ENCODE measurements around the gene NBL1. TPM values are rescaled to one million over a fixed set of nuclear protein-coding genes. Genes with fewer than 3 reads are reported as not detected.

NBL1 gene
- 10 to 100 TPM; 11.4 to 38.1 (median 13.7) TPM for total RNA-seq
- 9.7 TPM for total RNA-seq (2013)
- 9.9 to 66.1 (median 22.7) reads per million in 29 experiments for total RNA-seq

- peak within 1 kb of the TSS; percentile 85 to 97 (median 96) for H3K4me3 Mint-ChIP-seq
- Histone ChIP-seq H3K27me3 (replicated peaks in 1 of 2; ENCODE audit: control insufficient read depth in 2 of 2, extremely low read depth in 1 of 2, insufficient read depth in 2 of 2, low read length in 1 of 2) (peaks cover 2 to 50% of the 10 kb centered on the region in 2 experiments), H3K36me3 (ENCODE audit: control insufficient read depth in 2 of 2, extremely low read depth in 1 of 2, insufficient read depth in 1 of 2, low read length in 1 of 2) (no peaks in the 10 kb centered on the region), H3K27ac (ENCODE audit: low read length) (peak within 1 kb of the TSS; percentile 19), H3K9me3 (no peaks in the 10 kb centered on the region), H3K4me3 (ENCODE audit: control insufficient read depth in 1 of 2, extremely low read depth in 1 of 2, low read length in 1 of 2) (peak within 1 kb of the TSS; percentile 53 to 71), H3K4me1 (ENCODE audit: control insufficient read depth in 1 of 2, extremely low read depth in 1 of 2, insufficient read depth in 2 of 2, low read length in 2 of 2) (peaks cover 0 to 34% of the 10 kb centered on the region in 2 experiments)
- H3K27me3 Mint-ChIP-seq = peaks cover 12 to 13% of the 10 kb centered on the region in 2 donors
- peaks cover 26 to 38% (median 27%) of the 10 kb centered on the region in 3 donors for H3K4me1 Mint-ChIP-seq
- peak within 1 kb of the TSS; percentile 59 to 82 for H3K27ac Mint-ChIP-seq
- ATAC-seq (replicated peaks in 1 of 4) (peak; percentile 90 to 92 (median 91)), DNase-seq (peak; percentile 40 to 86 (median 68))
- ChIA-PET POLR2A (interaction anchor here in 1 of 2 donors (1.1 kb wide), 1 partner anchor 46 kb away, joined by 3 read pairs; no protein-coding TSS in a partner anchor), CTCF (interaction anchor here in 1 of 2 donors (0.9 kb wide), 1 partner anchor 10 kb away, joined by 3 read pairs; no protein-coding TSS in a partner anchor)
- H3K9me3 Mint-ChIP-seq = no peaks in the 10 kb centered on the region
- no peaks in the 10 kb centered on the region for H3K36me3 Mint-ChIP-seq
- 2% methylated on average over 90 of the region's 90 CpGs for WGBS (ENCODE audit: insufficient coverage)
These were observed at the start of gene NBL1 for GRCh38 chr1:19643602-19644394. NBL1 (plus strand) TSS chr1:19644311; CDS start chr1:19655031, 10,720 bp downstream.

- Histone ChIP-seq H3K27me3 (replicated peaks in 1 of 2; ENCODE audit: control insufficient read depth in 2 of 2, extremely low read depth in 1 of 2, insufficient read depth in 2 of 2, low read length in 1 of 2) (no peaks in the 10 kb centered on the region), H3K9me3 (no peaks in the 10 kb centered on the region), H3K4me3 (ENCODE audit: control insufficient read depth in 1 of 2, extremely low read depth in 1 of 2, low read length in 1 of 2) (peak overlapping the region; percentile 89 to 93), H3K36me3 (ENCODE audit: control insufficient read depth in 2 of 2, extremely low read depth in 1 of 2, insufficient read depth in 1 of 2, low read length in 1 of 2) (no peaks in the 10 kb centered on the region), H3K27ac (ENCODE audit: low read length) (peak overlapping the region; percentile 100), H3K4me1 (ENCODE audit: control insufficient read depth in 1 of 2, extremely low read depth in 1 of 2, insufficient read depth in 2 of 2, low read length in 2 of 2) (peaks cover 33 to 49% of the 10 kb centered on the region in 2 experiments)
- peak overlapping the region; percentile 99 to 100 for H3K27ac Mint-ChIP-seq
- DNase-seq (peak in 2 of 35 experiments; percentile 1 to 5), ATAC-seq (replicated peaks in 1 of 4) (no peak)
- no peaks in the 10 kb centered on the region for H3K27me3 Mint-ChIP-seq
- ChIA-PET CTCF (interaction anchor here in 1 of 2 donors (0.6 to 1.2 kb wide), 2 partner anchors 136 to 205 kb away, joined by 3 to 6 read pairs; no protein-coding TSS in a partner anchor), POLR2A (interaction anchor here (0.6 to 1.0 kb wide), 5 partner anchors 10 to 205 kb away, joined by 3 to 4 read pairs (median 3); no protein-coding TSS in a partner anchor)
- H3K36me3 Mint-ChIP-seq = peaks cover 11% of the 10 kb centered on the region
- 12% methylated on average over 11 of the region's 11 CpGs for WGBS (ENCODE audit: insufficient coverage)
- H3K9me3 Mint-ChIP-seq = no peaks in the 10 kb centered on the region
- H3K4me3 Mint-ChIP-seq = peak overlapping the region; percentile 95 to 100 (median 100)
- H3K4me1 Mint-ChIP-seq = peaks cover 45 to 48% (median 46%) of the 10 kb centered on the region in 3 donors
These were observed 47.9 kb upstream of the NBL1 start for GRCh38 chr1:19596065-19596713.

- peak; percentile 87 to 99 (median 96) for DNase-seq
- Histone ChIP-seq H3K27me3 (replicated peaks in 1 of 2; ENCODE audit: control insufficient read depth in 2 of 2, extremely low read depth in 1 of 2, insufficient read depth in 2 of 2, low read length in 1 of 2) (no peaks in the 10 kb centered on the region), H3K4me3 (ENCODE audit: control insufficient read depth in 1 of 2, extremely low read depth in 1 of 2, low read length in 1 of 2) (peak overlapping the region; percentile 89 to 93), H3K4me1 (ENCODE audit: control insufficient read depth in 1 of 2, extremely low read depth in 1 of 2, insufficient read depth in 2 of 2, low read length in 2 of 2) (peaks cover 35 to 51% of the 10 kb centered on the region in 2 experiments), H3K36me3 (ENCODE audit: control insufficient read depth in 2 of 2, extremely low read depth in 1 of 2, insufficient read depth in 1 of 2, low read length in 1 of 2) (peaks cover 0 to 3% of the 10 kb centered on the region in 2 donors), H3K27ac (ENCODE audit: low read length) (peak overlapping the region; percentile 100), H3K9me3 (no peaks in the 10 kb centered on the region)
- H3K4me1 Mint-ChIP-seq = peaks cover 51 to 56% (median 52%) of the 10 kb centered on the region in 3 donors
- H3K36me3 Mint-ChIP-seq = peaks cover 15% of the 10 kb centered on the region
- H3K27me3 Mint-ChIP-seq = no peaks in the 10 kb centered on the region
- peak; percentile 75 to 88 (median 86) for ATAC-seq (replicated peaks in 1 of 4)
- peak overlapping the region; percentile 99 to 100 for H3K27ac Mint-ChIP-seq
- peak overlapping the region; percentile 95 to 100 (median 100) for H3K4me3 Mint-ChIP-seq
- POLR2A ChIA-PET = interaction anchor here (0.5 to 1.0 kb wide), 7 partner anchors 9 to 206 kb away, joined by 3 to 4 read pairs (median 3); no protein-coding TSS in a partner anchor
- under 1% methylated on average over 64 of the region's 65 CpGs for WGBS (ENCODE audit: insufficient coverage)
- CTCF ChIA-PET = interaction anchor here in 1 of 2 donors (0.6 to 1.2 kb wide), 3 partner anchors 15 to 206 kb away, joined by 5 to 6 read pairs (median 6); no protein-coding TSS in a partner anchor
- H3K9me3 Mint-ChIP-seq = no peaks in the 10 kb centered on the region
These were observed 47.2 kb upstream of the NBL1 start for GRCh38 chr1:19596714-19597495.

GRCh38 chr1:19597496-19598309 lies 46.4 kb upstream of the NBL1 start:
- H3K27ac ChIP-seq (ENCODE audit: low read length) = peak overlapping the region; percentile 100
- H3K27me3 ChIP-seq (replicated peaks in 1 of 2; ENCODE audit: control insufficient read depth in 2 of 2, extremely low read depth in 1 of 2, insufficient read depth in 2 of 2, low read length in 1 of 2) = no peaks in the 10 kb centered on the region
- H3K9me3 Mint-ChIP-seq = no peaks in the 10 kb centered on the region
- peak overlapping the region; percentile 99 to 100 for H3K27ac Mint-ChIP-seq
- H3K9me3 ChIP-seq = no peaks in the 10 kb centered on the region
- ChIA-PET CTCF (interaction anchor here in 1 of 2 donors (0.7 to 1.2 kb wide), 3 partner anchors 16 to 949 kb away, joined by 3 to 6 read pairs (median 6); no protein-coding TSS in a partner anchor), POLR2A (interaction anchor here (0.5 to 1.1 kb wide), 9 partner anchors 8 to 391 kb away, joined by 3 to 9 read pairs (median 4); partner anchors contain the start of gene NBL1 (in 1 of the 2))
- ATAC-seq (replicated peaks in 1 of 4) = peak; percentile 33 to 54 (median 42)
- peaks cover 0 to 3% of the 10 kb centered on the region in 2 donors for H3K36me3 ChIP-seq (ENCODE audit: control insufficient read depth in 2 of 2, extremely low read depth in 1 of 2, insufficient read depth in 1 of 2, low read length in 1 of 2)
- 9% methylated on average over 13 of the region's 18 CpGs for WGBS (ENCODE audit: insufficient coverage)
- peaks cover 20% of the 10 kb centered on the region for H3K36me3 Mint-ChIP-seq
- DNase-seq = peak in 22 of 35 experiments; percentile 48 to 88 (median 66)
- peaks cover 59 to 64% (median 60%) of the 10 kb centered on the region in 3 donors for H3K4me1 Mint-ChIP-seq
- H3K4me3 Mint-ChIP-seq = peak overlapping the region; percentile 95 to 100 (median 100)
- peak overlapping the region; percentile 89 to 93 for H3K4me3 ChIP-seq (ENCODE audit: control insufficient read depth in 1 of 2, extremely low read depth in 1 of 2, low read length in 1 of 2)
- H3K4me1 ChIP-seq (ENCODE audit: control insufficient read depth in 1 of 2, extremely low read depth in 1 of 2, insufficient read depth in 2 of 2, low read length in 2 of 2) = peaks cover 35 to 53% of the 10 kb centered on the region in 2 experiments
- H3K27me3 Mint-ChIP-seq = no peaks in the 10 kb centered on the region

- peaks cover 29% of the 10 kb centered on the region for H3K36me3 Mint-ChIP-seq
- peak overlapping the region; percentile 93 for H3K27ac Mint-ChIP-seq
- no CpG with 5 or more reads among the region's 3 CpGs for WGBS (ENCODE audit: insufficient coverage)
- H3K4me3 Mint-ChIP-seq = peak overlapping the region; percentile 54 to 62 (median 59)
- Histone ChIP-seq H3K27ac (ENCODE audit: low read length) (peak overlapping the region; percentile 83), H3K36me3 (ENCODE audit: control insufficient read depth in 2 of 2, extremely low read depth in 1 of 2, insufficient read depth in 1 of 2, low read length in 1 of 2) (peaks cover 0 to 14% of the 10 kb centered on the region in 2 donors), H3K4me1 (ENCODE audit: control insufficient read depth in 1 of 2, extremely low read depth in 1 of 2, insufficient read depth in 2 of 2, low read length in 2 of 2) (peaks cover 35 to 63% of the 10 kb centered on the region in 2 experiments), H3K9me3 (no peaks in the 10 kb centered on the region), H3K4me3 (ENCODE audit: control insufficient read depth in 1 of 2, extremely low read depth in 1 of 2, low read length in 1 of 2) (peak overlapping the region in 1 of 2 donors; percentile 4), H3K27me3 (replicated peaks in 1 of 2; ENCODE audit: control insufficient read depth in 2 of 2, extremely low read depth in 1 of 2, insufficient read depth in 2 of 2, low read length in 1 of 2) (no peaks in the 10 kb centered on the region)
- H3K9me3 Mint-ChIP-seq = no peaks in the 10 kb centered on the region
- H3K27me3 Mint-ChIP-seq = no peaks in the 10 kb centered on the region
- ATAC-seq (replicated peaks in 1 of 4) (no peak), DNase-seq (no peak)
- H3K4me1 Mint-ChIP-seq = peaks cover 79 to 82% (median 79%) of the 10 kb centered on the region in 3 donors
- POLR2A ChIA-PET = interaction anchor here in 1 of 2 donors (0.7 kb wide), 1 partner anchor 391 kb away, joined by 3 read pairs; no protein-coding TSS in a partner anchor
- CTCF ChIA-PET = interaction anchor here (0.5 to 1.8 kb wide), 3 partner anchors 56 to 209 kb away, joined by 4 read pairs; no protein-coding TSS in a partner anchor
These were observed 44.3 kb upstream of the NBL1 start for GRCh38 chr1:19599810-19600209.

Measured in T-cell (primary cell).